Caco-2 (cell line): Measurements from ENCODE around the gene ACTN1. TPM values are rescaled to one million over a fixed set of nuclear protein-coding genes. Genes with fewer than 3 reads are reported as not detected.

Source experiments
- Bru-seq: library from RNA; stranded (reverse); fragments of 400-500 nt; gene quantifications from one replicate; lab custom pipeline; 2021; lab: Mats Ljungman, UMichigan
- BruChase-seq, 2 experiments: library from RNA; stranded (reverse); fragments of 400-500 nt; gene quantifications; one replicate each; lab custom pipeline; 2021; lab: Mats Ljungman, UMichigan
- BruUV-seq: library from RNA; stranded (reverse); fragments of 400-500 nt; replicated peaks from 2 replicates; lab custom pipeline; 2021; lab: Mats Ljungman, UMichigan
- CTCF ChIA-PET: fragments of 300-600 bp; sonication (Branson Sonifier 250); formaldehyde crosslinking; loops from one replicate; lab custom pipeline; 2022; ENCODE audit warnings: antibody characterized with exemption; lab: Charles Lee
- POLR2A ChIA-PET: fragments of 300-600 bp; sonication (Branson Sonifier 250); formaldehyde crosslinking; loops from one replicate; lab custom pipeline; 2022; ENCODE audit warnings: antibody characterized with exemption; lab: Charles Lee
- DNase-seq, 2 experiments: peaks; one replicate each; pipeline versions ENCODE4 v3.0.0 to v3.0.0-alpha.2; 2020 to 2022
- H3K27me3 ChIP-seq: replicated peaks from 2 replicates; pipeline ENCODE4 v1.6.0; 2011; ENCODE audit warnings: low read length; ENCODE audit not compliant: control insufficient read depth, insufficient read depth
- H3K36me3 ChIP-seq: 2 replicates; pipeline ENCODE4 v1.5.1; 2011; ENCODE audit warnings: low read length; ENCODE audit not compliant: control insufficient read depth, insufficient read depth
- H3K4me1 ChIP-seq: fragments of 250-450 bp; sonication (Bioruptor Pico); 2 replicates; pipeline ENCODE4 v1.5.1; 2020; ENCODE audit warnings: mild to moderate bottlenecking
- H3K4me3 ChIP-seq: 2 replicates; pipeline ENCODE4 v1.5.1; 2011; ENCODE audit warnings: low read depth, mild to moderate bottlenecking, control low read depth, low read length
- H3K9me3 ChIP-seq: fragments of 250-450 bp; sonication (Bioruptor Pico); 2 replicates; pipeline ENCODE4 v1.5.1; 2020; ENCODE audit warnings: mild to moderate bottlenecking, moderate library complexity
- H3K27ac Mint-ChIP-seq: one replicate; pipeline ENCODE4 v1.8.0; 2022; ENCODE audit warnings: mixed read lengths; ENCODE audit not compliant: unreplicated experiment
- H3K27me3 Mint-ChIP-seq: one replicate; pipeline ENCODE4 v1.8.0; 2022; ENCODE audit warnings: mixed read lengths; ENCODE audit not compliant: insufficient read depth, unreplicated experiment
- H3K36me3 Mint-ChIP-seq: one replicate; pipeline ENCODE4 v1.8.0; 2022; ENCODE audit warnings: mild to moderate bottlenecking, mixed read lengths; ENCODE audit not compliant: insufficient read depth, unreplicated experiment
- H3K4me1 Mint-ChIP-seq: one replicate; pipeline ENCODE4 v1.8.0; 2022; ENCODE audit warnings: low read depth, mixed read lengths; ENCODE audit not compliant: unreplicated experiment
- H3K4me3 Mint-ChIP-seq: one replicate; pipeline ENCODE4 v1.8.0; 2022; ENCODE audit warnings: mild to moderate bottlenecking, moderate library complexity, mixed read lengths; ENCODE audit not compliant: unreplicated experiment
- H3K9me3 Mint-ChIP-seq: one replicate; pipeline ENCODE4 v1.8.0; 2022; ENCODE audit warnings: mixed read lengths; ENCODE audit not compliant: unreplicated experiment
- CTCF ChIP-seq, 2 experiments: fragments of 200-600 bp in 1 of 2; IDR thresholded peaks; 1 replicate in 1 of 2; 2 replicates in 1 of 2; pipeline versions ENCODE4 v1.5.1 to v1.8.0; 2011 to 2022; ENCODE audit warnings: antibody characterized with exemption in 1 of 2, control low read depth in 1 of 2, inconsistent platforms in 1 of 2, low read depth in 1 of 2, low read length in 1 of 2, mild to moderate bottlenecking in 1 of 2, moderate library complexity in 1 of 2; ENCODE audit not compliant: insufficient read depth in 1 of 2, severe bottlenecking in 1 of 2, unreplicated experiment in 1 of 2
- intact Hi-C: fragments of 100-400 bp; cut with micrococcal nuclease; formaldehyde crosslinking; loops from one replicate; pipeline ENCODE4 v1.10.0; 2022; ENCODE audit not compliant: unreplicated experiment
- long read RNA-seq: library from polyadenylated mRNA; stranded (forward); transcript quantifications from one replicate; pipeline ENCODE4 v2.0.0, GENCODE V29; 2022
- total RNA-seq: library from RNA; stranded (reverse); gene quantifications from 2 replicates; pipeline ENCODE4 v1.2.3, GENCODE V29; 2022

The ACTN1 gene
- total RNA-seq (170 and 181 TPM in 2 replicates), Bru-seq, nascent RNA (percentile 79 among the genes with signal in this experiment), BruChase-seq, experiment 1, labeled RNA remaining after a 2-hour chase (percentile 74 among the genes with signal in this experiment), BruChase-seq, experiment 2, labeled RNA remaining after a 6-hour chase (percentile 82 among the genes with signal in this experiment)
- long read RNA-seq, full-length matches to known transcripts = 313 of 388 reads
- long read RNA-seq, partial matches to known transcripts = 43 of 388 reads
- long read RNA-seq, other reads (novel, unspliced or antisense) = 32 of 388 reads

GRCh38 chr14:68979021-68979721 lies at the start of gene ACTN1:
TSS of gene ACTN1 (minus strand) at chr14:68979302. CDS start at chr14:68979056, 246 bp downstream.
- ChIA-PET POLR2A (interaction anchor here (0.5 to 1.6 kb wide), 2 partner anchors 55 to 419 kb away, joined by 4 to 6 read pairs; partner anchors contain the start of gene ERH), CTCF (interaction anchor here (0.8 to 1.4 kb wide), 5 partner anchors 14 to 122 kb away, joined by 3 to 5 read pairs (median 5); no protein-coding TSS in a partner anchor)
- DNase-seq = peak; percentile 96 to 97
- H3K36me3 ChIP-seq = no peaks in the 10 kb centered on the region; the same call in 1 of the 2 replicates
- peak within 1 kb of the TSS; percentile 96 for H3K4me3 ChIP-seq
- Mint-ChIP-seq H3K4me1 (peaks cover 38% of the 10 kb centered on the region), H3K9me3 (no peaks in the 10 kb centered on the region), H3K4me3 (peak within 1 kb of the TSS; percentile 98), H3K27ac (peak within 1 kb of the TSS; percentile 84), H3K27me3 (no peaks in the 10 kb centered on the region), H3K36me3 (peaks cover 22% of the 10 kb centered on the region)
- no TSS peak for BruUV-seq
- H3K9me3 ChIP-seq = no peaks in the 10 kb centered on the region
- peaks cover 33% of the 10 kb centered on the region for H3K4me1 ChIP-seq
- no peak for TF ChIP-seq CTCF (IDR thresholded peaks at IDR 0.05; ENCODE audit: insufficient read depth in 1 of 2, low read depth in 1 of 2, low read length in 1 of 2, severe bottlenecking in 1 of 2, unreplicated experiment in 1 of 2)
- intact Hi-C loops = loop anchor here (1.0 to 5.0 kb wide), 5 partner anchors 41 to 187 kb away; partner anchors contain the start of gene ZFP36L1
- H3K27me3 ChIP-seq = no peaks in the 10 kb centered on the region

GRCh38 chr14:69027242-69027913 lies 48.3 kb upstream of the ACTN1 start:
- intact Hi-C loops = no loop called here
- no peaks in the 10 kb centered on the region for H3K27me3 ChIP-seq
- CTCF ChIA-PET = interaction anchor here (0.7 kb wide), 1 partner anchor 32 kb away, joined by 3 read pairs; no protein-coding TSS in a partner anchor

More at GRCh38 chr14:69027242-69027913, 48.3 kb upstream of the ACTN1 start:
- H3K27ac Mint-ChIP-seq = no peak overlapping the region
- Histone ChIP-seq H3K4me3 (no peak overlapping the region), H3K4me1 (no peaks in the 10 kb centered on the region), H3K36me3 (no peaks in the 10 kb centered on the region), H3K9me3 (no peaks in the 10 kb centered on the region)
- H3K27me3 Mint-ChIP-seq = no peaks in the 10 kb centered on the region
- TF ChIP-seq CTCF (IDR thresholded peaks at IDR 0.05; ENCODE audit: insufficient read depth in 1 of 2, low read depth in 1 of 2, low read length in 1 of 2, severe bottlenecking in 1 of 2, unreplicated experiment in 1 of 2) = no peak
- POLR2A ChIA-PET = no interaction called here
- H3K4me3 Mint-ChIP-seq = no peak overlapping the region
- H3K4me1 Mint-ChIP-seq = no peaks in the 10 kb centered on the region
- H3K9me3 Mint-ChIP-seq = no peaks in the 10 kb centered on the region
- no peaks in the 10 kb centered on the region for H3K36me3 Mint-ChIP-seq
- BruUV-seq = no TSS peak
- no peak for DNase-seq
